Fibroblast of mammary gland (primary cell): ENCODE results near the gene ARHGEF11.
A peak's percentile ranks its signal among the peaks of the same experiment; 100 is the strongest.

ENCODE experiments used
- DNase-seq: peaks from one replicate; pipeline ENCODE4 v3.0.0-alpha.2; 2010; ENCODE audit warnings: low read depth
- H3K4me3 ChIP-seq: 2 replicates; pipeline ENCODE4 v1.5.1; 2011; ENCODE audit warnings: low read depth, mild to moderate bottlenecking, low read length, moderate library complexity; ENCODE audit not compliant: control insufficient read depth
- TF ChIP-seq, protein P1 (sequence below): conservative IDR thresholded peaks from 2 replicates; pipeline ENCODE4 v1.5.1; 2011; ENCODE audit warnings: low read depth, low read length, inconsistent platforms; ENCODE audit not compliant: control insufficient read depth, insufficient read depth

Gene ARHGEF11

DNA sequence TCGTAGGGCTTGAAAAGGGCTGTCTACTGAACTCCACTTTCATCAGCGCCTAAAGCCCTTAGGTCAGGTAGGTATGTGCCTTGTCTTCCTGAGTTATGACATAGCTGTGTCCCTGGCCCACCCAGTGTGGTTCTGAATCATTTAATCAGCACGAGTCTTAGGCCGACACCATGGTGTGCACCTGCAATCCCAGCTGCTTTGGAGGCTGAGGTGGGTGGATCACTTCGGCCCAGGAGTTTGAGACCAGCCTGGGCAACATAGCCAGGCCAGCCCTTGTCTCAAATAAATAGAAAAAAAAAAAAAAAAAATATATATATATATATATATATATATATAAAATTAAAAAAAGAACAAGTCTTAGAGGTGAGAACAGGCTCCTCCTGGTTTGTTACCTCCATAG lies 109.4 kb downstream of the ARHGEF11 start:
- H3K4me3 ChIP-seq: no peak overlapping the region
- TF ChIP-seq, protein P1, sequence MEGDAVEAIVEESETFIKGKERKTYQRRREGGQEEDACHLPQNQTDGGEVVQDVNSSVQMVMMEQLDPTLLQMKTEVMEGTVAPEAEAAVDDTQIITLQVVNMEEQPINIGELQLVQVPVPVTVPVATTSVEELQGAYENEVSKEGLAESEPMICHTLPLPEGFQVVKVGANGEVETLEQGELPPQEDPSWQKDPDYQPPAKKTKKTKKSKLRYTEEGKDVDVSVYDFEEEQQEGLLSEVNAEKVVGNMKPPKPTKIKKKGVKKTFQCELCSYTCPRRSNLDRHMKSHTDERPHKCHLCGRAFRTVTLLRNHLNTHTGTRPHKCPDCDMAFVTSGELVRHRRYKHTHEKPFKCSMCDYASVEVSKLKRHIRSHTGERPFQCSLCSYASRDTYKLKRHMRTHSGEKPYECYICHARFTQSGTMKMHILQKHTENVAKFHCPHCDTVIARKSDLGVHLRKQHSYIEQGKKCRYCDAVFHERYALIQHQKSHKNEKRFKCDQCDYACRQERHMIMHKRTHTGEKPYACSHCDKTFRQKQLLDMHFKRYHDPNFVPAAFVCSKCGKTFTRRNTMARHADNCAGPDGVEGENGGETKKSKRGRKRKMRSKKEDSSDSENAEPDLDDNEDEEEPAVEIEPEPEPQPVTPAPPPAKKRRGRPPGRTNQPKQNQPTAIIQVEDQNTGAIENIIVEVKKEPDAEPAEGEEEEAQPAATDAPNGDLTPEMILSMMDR: no peak
- DNase-seq: no peak

DNA sequence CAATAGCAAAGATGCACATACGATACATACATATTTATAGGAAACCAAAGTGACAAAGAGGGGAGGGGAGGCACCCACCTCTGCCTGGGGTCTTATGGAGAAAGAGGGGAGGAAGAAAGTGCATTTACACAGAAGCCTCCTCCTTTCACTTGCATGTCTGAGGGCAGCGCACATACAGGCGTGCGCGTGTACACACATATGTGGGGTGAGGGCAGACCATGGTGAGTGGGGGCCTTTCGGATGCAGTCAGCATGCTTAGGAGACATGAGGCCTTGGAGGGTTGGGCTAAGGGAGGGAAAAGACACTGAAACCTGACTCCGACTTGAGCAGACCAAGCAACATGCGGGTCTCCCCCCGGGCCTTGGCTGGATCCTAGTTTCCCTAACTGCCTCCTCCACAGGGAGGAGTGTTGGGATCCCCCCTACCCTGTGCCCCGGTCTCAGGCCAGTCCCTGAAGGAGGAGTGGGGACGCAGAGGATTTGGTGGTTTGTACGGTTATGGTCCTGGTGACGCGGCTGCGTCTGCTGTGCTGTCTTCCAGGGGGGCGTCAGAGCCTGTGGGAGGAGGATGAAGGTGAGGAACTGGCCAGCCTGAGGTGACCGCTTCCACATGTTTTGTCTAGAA lies 109.9 kb downstream of the ARHGEF11 start:
- TF ChIP-seq, protein P1: no peak

DNA sequence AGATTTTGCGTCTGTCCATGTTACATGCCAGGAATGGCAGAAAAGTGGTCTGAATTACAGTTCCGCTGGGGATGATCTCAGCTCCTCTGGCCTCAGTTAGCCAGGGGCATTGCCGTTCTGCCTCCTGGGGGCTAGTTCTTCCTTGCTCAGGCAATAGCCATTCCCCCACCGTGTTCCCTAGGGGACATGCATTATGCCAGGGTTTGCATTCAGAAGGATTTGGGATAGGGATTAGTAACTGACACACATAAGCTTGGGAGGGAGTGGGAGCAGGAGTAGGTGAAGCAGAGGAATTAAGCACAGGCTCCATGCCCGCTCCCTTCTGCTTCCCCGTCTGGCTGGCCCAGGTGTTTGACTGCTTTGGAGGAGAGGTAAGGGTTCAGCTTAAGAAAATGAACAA lies 112.4 kb downstream of the ARHGEF11 start:
- H3K4me3 ChIP-seq: no peak overlapping the region
- TF ChIP-seq, protein P1: no peak
- no peak for DNase-seq

More for the DNA sequence above, 109.9 kb downstream of the ARHGEF11 start:
- H3K4me3 ChIP-seq: no peak overlapping the region
- DNase-seq: no peak

DNA sequence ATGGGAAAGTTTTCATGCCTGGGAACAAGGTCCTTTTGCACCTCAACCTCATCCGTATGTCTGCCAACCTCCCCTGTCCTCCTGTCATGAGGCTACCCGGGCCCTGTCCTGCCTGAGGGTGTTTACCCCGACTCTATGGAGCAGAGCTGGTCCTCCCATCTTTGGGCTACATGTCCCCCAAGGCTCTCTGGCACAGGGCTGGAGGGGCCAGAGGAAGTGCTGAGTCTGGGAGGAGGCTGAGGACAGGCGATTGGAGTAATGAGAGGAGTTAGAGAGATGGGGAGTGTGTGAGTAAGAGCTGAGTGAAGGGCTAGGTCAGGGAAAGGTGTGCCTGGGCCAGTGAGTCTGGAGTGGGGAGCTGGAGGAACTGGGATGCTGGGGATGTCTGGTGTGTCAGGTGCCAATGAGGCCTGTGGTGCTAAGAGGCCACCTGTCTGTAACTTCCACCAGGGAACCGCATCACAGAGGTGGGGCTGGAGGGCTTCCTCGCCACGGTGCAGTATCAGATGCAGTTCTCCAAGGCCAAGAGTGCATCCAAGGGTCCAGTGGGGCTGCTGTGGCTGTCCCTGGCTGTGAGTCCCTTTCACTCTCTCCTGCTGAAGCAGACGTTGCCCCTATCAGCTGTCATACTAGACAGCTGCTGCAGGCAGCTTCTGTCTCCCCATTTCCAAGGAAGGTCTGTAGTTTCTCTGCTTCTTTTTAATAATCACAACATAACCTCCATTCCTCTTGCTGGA lies 113.4 kb downstream of the ARHGEF11 start:
- no peak for DNase-seq
- H3K4me3 ChIP-seq: no peak overlapping the region
- TF ChIP-seq, protein P1: no peak

DNA sequence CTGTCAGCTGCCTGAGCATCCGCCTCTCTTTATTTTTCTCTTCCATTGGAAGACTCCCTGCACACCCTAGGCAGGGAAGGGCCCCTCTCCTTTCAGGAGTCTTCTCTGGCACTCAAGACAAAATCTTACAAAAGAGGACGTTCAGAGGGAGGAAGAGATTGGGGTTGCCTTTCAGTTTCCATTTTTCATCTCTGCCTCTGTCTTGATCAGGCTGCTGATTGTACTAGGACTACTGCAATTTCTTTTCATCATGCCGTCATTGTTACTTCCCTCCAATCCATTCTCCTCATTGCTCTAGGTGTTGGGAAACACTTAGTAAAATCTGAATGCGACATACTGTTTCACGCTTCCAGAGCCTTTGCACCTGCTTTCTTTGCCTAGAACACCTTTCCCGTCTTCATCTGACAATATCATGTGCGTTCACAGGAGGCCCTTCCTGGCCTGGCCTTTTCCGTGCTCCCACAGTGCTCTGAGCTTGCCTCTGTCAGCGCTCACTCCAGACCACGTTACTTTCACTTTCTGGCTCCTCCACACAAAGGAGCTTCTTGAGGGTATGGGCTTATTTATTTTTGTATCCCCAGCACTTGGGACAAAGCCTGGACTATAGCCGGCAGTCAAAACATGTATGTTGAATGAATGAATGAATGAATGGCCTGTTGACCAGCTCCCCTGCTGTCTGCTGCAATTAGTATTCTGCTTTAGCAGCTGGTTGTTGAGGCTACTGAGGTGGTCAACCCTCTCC lies 114.2 kb downstream of the ARHGEF11 start:
- TF ChIP-seq, protein P1: no peak
- H3K4me3 ChIP-seq: no peak overlapping the region
- DNase-seq: peak; percentile 42

DNA sequence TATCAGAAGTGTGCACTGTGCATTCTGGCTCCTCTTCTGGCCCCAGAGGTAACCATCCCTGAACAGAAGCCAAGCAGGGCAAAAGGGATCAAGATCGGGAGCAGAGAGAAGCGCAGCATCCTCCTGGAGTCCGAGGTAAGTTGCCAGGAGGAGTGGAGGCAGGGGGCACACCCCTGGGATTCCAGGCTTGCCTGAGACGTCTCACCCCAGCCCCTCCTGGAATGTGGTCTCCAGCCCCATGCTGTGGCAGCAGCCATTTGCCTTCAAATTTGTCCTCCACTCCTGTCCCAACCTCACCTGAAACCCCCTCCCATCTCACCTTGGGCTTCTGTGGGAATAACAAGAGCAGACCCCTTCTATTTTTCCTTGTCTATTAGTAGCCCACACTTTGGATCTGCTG lies 115.1 kb downstream of the ARHGEF11 start:
- DNase-seq: no peak
- H3K4me3 ChIP-seq: no peak overlapping the region
- TF ChIP-seq, protein P1: no peak
